Measurements from ENCODE around the gene RGS12.

GRCh38 chr4:3243136-3243780 lies 49.6 kb upstream of the RGS12 start:
- TF ChIP-seq CTCF (IDR thresholded peaks at IDR 0.05; ENCODE audit: insufficient read depth, low read depth, low read length): no peak
- no peak for TF ChIP-seq EZH2 (IDR thresholded peaks at IDR 0.05; ENCODE audit: insufficient read depth, low read length)
